ENCODE results near the gene SULT1C4.

GRCh38 chr2:108363024-108363907 is 14.5 kb upstream of the SULT1C4 start:
- no peak for TF ChIP-seq POLR2A (IDR thresholded peaks at IDR 0.05)
- no peak for TF ChIP-seq CTCF (IDR thresholded peaks at IDR 0.05)

Measured in uterus (tissue), 2 donors.